Central memory CD4-positive, alpha-beta T cell (primary cell): Measurements from ENCODE around the gene WDR17.

Experiments
- DNase-seq: peaks from one replicate; pipeline ENCODE4 v3.0.0; 2022

Gene WDR17

DNA sequence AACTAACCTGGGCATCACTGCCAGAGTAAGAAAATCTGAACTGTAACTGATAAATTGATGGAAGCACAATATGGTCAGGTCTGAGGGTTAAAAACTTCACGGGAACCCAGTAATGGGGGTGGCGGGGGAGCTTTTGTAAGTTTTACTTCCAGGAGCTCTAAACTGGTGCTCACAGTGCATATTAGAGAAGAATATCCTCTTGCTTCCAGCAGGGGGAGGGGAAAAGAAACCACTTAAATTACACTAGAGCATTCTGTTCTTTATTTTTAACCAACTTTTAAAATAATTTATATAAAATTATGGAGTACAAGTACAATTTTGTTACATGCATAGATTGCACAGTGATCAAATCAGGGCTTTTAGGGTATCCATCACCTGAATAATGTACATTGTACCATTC, 33.7 kb downstream of the WDR17 start:
- DNase-seq = no peak

DNA sequence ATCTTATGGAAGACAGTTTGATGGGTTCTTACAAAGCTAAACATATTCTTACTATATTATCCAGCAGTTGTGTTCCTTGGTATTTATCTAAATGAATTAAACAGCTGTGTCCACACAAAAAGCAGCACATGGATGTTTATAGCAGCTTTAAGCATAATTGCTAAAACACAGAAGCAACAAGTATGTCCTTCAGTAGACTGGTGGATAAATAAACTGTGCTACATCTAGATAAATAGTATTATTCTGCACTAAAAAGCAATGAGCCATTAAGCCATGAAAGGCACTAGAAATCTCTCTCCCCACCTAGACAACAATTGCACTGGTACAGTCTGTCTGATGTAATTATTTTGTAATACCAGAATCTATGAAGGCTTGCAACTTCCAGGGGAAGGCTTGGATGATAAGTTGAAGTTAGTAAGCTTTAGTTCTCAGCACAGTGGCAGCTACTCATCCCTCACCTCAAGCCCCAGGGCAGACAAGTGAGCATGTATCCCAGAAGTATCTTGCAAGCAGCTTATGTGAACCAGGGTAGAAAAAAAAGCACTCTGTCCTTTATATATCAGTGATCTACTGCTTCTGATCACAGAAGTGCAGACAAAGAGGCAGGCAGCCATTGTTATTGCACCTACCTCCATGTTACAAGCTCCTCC, 36.9 kb downstream of the WDR17 start:
- no peak for DNase-seq

DNA sequence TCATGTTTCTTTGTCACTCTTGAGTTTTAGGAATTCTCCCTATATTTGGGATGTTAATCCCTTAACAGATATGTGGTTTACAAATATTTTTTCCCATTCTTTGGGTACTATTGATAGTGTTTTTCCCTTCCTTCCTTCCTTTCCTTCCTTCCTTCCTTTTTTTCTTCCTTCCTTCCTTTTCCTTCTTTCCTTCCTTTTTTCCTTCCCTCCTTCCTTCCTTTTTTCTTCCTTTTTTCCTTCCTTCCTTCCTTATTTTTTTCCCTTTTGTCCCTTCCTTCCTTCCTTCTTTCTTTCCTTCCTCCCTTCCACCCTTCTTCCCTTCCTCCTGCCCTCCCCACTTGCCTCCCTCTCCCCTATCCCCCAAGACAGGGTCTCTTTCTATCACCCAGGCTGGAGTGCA, 42.1 kb downstream of the WDR17 start:
- DNase-seq = no peak

DNA sequence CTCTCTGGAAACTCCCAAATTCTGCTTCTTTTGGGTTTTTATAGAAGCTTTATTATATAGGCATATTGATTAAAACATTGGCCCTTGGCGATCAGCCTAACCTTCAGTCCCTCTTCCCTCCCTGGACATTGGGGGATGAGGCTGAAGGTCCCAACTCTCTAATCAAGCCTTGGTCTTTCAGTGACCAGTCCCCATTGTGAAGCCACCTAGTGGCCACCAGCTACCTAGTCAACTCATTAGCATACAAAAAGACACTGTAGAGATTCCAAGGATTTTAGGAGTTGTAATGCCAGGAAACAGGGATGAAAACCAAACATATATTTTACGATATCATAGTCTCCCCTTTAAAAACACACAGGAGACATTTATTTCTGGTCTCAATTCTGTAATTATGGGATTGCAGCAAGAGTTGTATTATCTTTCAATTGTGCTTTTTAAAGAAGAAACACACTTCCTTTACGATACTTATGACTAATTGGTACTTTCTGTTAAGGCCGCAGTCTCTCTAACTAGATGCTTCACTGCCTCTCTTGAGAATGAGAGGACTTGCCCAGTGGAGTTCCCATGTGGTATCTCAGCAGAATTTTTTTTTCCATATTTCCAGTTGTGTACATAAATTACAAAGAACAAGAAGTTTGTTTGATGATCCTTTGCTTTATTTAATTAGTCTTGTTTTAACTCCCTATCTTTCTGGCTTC, 58.2 kb downstream of the WDR17 start:
- no peak for DNase-seq

DNA sequence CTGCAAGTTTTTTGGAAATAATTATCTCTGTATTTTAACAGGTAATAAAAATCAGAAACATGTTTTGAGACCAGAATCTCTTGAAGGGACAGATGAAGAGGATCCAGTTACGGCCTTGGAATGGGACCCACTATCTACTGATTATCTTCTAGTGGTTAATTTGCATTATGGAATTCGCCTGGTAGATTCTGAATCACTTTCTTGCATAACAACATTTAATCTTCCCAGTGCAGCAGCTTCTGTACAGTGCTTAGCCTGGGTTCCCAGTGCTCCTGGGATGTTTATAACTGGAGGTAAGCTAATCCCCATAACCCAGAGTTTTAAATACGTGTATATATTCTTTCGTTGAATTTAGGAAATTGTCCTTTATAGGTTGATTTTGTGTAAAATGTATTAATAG, 59.4 kb downstream of the WDR17 start:
- DNase-seq = no peak

DNA sequence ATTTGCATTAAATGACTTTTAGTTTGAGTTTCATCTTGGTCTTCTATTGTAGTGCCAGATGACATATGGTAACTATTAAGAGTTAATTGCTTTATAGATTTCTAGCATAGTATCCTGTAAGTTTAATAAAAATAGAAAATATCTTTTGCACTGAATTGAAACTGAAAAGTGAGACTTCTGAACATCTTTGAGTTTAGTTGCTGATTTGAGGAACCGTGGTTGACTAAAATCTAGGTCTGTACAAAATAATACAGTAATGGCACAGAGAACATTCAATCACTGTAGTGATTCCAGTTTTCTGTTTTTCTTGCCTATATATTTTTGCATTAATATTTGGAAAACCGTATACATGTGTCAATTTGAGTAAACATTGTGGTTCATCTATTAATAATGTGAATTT, 69.0 kb downstream of the WDR17 start:
- no peak for DNase-seq

DNA sequence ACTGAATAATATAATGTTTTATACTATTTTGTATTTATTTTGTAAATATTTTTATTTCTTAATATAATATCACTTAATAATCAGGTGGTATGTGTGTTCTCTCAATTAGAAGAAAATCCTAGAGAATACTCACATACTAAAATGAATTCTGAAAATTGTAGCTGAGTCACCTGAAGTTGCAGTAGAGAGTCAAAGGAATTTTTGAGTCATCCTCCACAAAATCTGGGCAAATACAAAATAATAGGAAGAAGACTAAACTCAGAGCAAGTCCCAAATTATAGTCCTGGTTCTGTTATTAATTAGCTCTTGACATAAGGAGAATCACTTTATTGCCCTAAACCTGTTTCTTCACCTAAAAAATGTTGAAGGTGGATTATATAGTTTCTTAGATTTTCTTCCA, 72.0 kb downstream of the WDR17 start:
- DNase-seq = no peak

DNA sequence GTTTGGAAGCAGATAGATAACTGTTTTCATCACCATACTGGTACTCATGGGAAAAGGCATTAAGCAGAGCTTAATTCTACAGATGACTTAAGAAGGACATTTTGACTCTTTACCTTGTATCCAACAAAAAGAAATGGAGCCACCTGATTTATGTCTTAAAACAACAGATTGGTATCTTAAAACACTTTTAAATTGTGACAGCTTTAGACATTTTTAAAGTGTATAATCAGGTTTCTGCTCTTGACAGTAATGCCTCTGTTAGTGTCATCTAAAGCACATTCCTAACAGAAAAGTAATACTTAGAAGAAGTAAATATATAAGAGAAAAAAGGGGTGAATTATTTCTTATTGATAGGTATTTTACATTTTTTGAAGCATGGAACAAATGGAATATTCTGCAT, 73.9 kb downstream of the WDR17 start:
- no peak for DNase-seq

DNA sequence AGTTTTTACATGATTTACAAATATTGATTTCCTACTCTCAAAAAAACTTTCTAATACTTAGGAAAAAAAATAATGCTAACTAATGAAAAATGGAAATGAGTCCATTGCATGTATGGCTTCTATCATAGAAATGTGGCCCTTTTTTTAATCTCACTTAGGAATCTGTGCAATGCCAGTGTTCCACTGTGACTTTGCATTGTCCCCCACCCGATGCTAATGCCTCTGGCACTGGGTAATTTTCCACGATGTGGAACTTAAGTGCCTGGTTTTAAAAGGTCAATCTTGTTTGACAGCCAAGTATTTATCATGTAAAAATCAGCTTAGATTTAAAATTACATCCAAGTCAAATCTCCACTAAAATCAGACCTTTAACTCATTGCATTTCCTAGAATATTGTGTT, 76.6 kb downstream of the WDR17 start:
- DNase-seq = no peak

DNA sequence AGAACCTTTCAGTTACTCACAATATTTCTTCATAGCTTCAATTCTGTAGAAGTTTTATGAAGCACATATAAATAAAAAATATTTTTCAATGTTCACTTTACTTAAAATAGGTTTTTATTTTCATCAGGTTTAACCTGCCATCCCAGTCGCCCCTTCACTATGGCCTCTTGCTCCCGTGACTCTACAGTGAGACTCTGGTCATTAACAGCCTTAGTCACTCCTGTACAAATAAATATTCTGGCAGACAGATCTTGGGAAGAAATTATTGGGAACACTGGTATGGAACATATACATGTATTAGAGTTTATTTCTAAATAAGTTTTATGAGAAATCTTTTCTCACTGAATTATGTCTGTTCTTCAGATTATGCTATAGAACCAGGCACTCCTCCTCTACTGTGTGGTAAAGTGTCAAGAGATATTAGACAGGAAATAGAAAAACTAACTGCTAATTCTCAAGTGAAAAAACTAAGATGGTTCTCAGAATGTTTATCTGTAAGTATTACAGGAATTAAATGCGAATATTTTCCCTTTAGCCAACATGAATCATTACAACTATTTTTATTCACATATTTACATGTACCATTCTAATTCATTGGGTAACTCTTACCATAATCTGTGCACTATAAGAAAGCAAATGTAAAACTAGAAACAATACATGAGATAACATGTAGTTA, 84.2 kb downstream of the WDR17 start:
- no peak for DNase-seq

DNA sequence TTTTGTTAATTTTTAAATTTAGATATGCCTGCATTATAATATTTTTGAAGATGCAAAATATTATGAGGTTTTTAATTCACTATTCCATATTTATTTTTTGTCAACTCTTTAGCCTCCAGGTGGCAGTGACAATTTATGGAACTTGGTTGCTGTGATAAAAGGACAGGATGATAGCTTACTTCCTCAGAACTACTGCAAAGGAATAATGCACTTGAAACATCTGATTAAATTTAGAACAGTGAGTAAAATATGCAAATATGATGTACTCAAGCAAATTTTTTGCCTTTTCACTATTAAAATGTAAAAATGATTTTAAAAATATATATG, 84.7 kb downstream of the WDR17 start:
- DNase-seq = no peak

DNA sequence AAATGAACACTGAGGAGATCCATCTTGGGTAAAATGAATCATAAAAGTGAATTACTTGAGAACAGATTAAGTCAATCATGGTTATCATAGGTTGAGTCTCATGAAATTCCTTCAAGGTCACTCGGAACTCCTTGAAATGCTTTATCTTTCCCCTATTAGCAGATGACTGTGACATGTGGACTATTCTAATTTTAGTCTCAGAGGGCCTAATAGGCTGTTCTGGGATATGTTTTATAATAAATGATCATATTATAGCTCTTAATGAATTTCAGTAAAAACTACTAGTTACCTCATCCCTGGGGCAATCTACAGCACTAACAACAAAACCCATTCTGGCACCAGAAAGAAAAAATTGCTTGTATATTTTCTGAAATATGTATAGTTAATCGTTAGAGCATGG, 85.1 kb downstream of the WDR17 start:
- DNase-seq = no peak

DNA sequence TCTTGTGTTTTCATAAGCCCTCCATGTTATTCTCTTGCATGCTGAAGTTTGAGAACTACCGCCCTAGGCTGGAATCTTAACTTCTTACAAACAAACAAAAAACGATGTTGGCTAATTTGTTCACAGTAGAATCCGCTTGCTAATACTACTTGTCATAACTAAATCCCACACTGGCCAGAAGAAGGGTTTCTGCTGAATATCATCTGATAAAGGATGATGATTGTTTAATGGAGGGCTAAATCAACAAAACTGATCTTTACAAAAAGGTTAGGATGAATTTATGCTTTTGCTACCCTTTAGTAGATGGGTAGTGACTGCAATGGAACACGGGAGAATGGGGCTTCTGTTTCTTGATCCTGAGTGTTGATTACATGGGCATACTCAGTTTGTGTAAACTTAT, 87.5 kb downstream of the WDR17 start:
- DNase-seq = no peak

DNA sequence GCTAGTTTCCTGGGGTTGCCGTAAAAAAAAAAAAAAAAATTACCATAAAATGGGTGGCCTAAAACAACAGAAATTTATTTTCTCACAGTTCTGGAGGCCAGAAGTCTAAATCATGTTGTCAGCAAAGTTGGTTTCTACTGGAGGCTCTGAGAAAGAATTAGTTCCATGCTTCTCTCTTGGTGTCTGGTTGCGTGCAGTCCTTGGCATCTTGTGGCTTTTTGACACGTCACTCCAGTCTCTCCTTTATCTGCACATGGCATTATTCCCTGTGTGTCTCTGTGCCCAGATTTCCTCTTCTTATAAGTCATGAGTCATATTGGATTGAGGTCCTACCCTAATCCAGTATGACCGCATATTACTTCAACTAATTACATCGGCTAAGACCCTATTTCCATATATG, 91.0 kb downstream of the WDR17 start:
- no peak for DNase-seq

DNA sequence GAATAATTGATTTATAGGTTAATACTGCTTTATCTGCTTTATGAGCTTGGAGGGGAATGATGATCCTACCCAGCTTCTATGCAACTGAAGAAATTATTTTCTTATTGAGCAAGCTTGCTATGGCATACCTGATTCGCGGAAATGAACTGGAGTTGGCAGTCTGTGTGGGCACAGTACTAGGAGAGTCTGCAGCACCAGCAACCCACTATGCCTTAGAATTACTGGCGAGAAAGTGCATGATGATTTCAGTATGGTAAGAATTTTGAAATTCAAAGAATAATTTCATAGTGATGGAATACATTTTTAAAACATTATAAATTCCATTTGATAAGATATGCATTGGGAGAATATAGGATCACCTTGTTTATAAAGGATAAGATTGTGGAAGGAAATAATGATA, 97.4 kb downstream of the WDR17 start:
- no peak for DNase-seq

DNA sequence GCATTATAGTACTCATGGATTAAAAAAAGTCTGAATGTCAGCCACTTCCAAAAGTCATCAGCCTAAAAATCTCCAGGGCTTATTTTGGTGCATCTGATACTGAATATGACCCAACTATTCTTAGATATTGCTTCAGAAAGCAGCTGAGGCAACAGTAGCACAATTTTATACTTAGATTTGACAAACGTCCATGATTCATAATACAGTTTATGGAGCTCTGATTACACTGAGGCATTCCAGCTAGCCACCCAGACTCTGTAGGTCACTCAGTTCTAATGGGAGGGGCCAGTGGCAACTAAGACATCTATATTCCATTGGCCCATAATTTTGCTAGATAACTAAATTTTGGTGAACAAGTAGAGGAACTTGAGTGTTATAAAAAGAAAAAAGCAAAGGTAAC, 119.4 kb downstream of the WDR17 start:
- DNase-seq = no peak

DNA sequence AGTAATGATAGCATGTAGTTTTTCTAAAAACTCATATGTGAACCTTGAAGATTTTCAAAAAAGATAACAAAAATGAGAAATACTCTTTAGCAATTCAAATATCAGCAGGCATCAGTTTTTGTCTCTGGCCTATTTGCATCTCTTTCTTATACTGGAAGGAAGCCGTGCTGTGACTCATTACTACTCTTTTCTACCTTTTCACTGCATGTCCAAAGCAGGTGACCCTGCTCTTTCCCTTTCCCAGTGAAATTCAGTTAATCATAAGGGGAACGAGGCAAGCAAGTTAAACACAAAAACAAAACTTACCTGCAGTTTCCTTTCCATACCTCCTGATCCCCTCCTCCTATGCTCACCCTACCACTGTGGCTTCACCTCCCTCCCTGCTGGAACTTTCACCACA, 120.4 kb downstream of the WDR17 start:
- no peak for DNase-seq

DNA sequence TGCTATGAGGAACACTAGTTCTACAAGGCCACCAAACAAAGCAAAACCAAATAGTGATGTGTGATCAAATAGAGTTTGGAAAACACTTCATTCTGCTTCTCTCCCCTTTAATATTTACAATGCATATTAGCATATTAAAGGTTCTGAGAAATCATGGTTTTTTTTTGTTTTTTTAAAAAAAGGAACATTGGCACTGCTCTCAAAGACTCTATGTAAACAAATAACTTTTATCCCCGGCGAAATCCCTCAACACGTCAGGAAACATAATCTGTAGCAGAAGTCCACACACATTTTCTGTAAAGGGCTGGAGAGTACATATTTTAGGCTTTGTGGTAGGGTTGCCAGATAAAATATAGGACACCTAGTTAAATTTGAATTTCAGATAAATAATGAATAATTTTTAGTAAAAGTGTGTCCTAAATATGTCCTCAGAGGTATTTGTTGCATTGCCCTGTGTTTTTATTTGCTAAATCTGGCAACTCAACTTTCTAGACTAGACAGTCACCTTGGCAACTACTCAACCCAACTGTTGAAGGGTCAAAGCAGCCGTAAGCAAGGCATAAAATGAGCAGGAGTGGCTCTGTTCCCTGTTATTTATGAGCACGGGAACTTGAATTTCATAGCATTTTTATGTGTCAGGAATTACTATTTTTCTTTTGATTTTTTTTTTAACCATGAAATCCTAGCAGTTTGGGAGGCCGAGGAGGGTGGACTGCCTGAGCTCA, 121.2 kb downstream of the WDR17 start:
- no peak for DNase-seq

DNA sequence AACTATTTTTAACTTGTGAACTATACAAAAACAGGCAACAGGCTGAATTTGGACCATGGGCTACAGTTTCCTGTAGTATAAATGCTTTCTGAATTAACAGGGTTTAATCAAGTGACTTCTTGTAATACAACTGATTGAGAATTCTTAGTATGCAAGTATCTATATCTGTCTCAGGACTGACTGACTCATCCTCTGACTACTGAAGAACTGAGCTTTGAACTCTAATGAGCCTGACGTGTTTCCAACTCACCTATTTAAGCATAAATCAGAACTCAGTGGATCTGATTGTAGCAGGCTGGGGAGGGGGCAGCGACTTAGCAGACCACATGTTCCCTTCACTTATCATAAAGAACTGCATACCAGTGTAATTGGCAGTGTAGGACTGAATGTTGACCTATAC, 122.0 kb downstream of the WDR17 start:
- DNase-seq = no peak

DNA sequence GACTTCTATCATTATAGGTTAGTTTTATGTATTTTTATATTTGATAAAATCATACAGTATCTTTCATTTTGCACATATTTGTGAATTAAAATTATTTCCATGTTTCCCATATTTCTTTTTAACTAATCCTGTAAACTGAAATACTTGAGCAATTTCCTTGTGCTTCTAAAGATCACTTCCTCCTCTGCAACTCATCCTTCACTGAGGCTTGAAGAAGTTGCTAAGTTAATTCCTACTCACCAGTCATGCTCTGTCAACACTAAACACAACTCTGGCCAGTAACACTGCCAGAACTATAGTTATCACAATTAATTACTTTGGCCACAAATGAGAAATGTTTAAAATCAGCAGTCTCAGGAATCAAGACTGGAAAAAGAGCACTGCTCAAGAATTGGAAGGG, 123.0 kb downstream of the WDR17 start:
- DNase-seq = no peak

DNA sequence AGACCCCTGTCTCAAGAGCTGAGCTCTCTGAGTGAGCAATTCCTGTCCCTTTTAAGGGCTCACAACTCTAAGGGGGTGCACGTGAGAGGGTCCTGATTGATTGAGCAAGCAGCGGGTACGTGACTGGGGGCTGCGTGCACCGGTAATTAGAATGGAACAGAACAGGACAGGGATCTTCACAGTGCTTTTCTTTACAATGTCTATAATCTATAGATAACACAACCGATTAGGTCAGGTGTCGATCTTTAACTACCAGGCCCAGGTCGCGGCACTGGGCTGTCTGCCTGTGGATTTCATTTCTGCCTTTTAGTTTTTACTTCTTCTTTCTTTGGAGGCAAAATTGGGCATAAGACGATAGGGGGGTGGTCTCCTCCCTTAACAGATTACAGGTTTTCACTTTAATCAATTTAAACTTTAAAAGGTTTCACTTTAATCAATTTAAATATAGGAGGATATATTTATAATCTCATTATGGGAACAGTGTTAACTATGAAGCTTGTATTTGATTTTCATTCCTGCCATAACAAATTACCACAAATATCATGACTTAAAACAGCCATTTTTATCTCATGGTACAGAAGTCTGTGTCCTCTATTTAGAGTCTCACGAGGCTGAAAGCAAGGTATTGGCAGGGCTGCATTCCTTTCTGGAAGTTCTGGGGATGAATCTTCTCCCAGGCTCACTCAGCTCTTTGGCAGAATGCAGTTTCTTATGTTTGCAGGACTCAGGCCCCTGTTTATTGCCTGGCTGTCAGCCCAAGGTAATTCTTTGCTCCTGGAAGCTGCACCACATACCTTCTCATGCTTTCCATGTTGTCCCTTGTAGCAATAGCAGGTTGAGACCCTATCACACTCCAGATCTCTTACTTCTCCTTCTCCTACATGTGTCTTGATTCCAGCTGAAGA, 124.5 kb downstream of the WDR17 start:
- no peak for DNase-seq

DNA sequence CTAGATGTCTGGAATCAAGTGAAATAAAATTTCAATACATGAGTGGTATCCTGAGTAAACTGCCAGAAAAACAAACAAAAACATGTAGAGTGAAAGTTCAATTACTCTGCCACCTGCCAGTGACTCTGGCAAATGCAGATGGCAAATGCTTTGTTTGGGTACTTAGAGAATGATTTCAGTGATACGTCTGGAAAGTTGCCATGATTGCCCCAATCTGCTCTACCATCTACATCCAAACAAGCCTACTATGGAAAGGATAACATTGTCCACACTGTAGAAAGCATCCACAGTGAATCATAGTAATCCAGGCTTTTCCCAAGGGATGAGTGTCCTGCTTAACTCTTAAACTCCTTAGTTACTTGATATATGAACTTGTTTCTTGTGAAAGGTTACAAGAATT, 126.3 kb downstream of the WDR17 start:
- DNase-seq = no peak

DNA sequence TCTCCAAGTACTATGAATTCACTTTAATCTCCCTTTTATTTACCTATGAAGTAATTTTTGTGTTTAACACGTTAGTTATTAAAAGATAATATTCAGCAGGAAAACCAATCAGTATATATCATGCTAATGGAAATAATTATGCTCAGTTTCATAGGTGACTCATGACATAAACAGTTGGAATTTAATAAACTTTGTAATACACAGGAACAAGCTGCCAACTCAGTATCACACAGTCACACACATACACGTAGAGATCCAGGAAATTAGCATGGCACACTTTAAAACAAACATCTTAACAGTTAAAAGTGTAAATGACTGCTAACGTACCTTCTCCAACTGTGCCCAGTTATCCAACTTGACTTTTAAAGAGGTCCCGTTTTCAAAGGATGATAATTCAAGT, 127.5 kb downstream of the WDR17 start:
- no peak for DNase-seq
